GM12864 (cell line): ENCODE measurements around the gene ZNF639.

Experiments used
- DNase-seq: peaks from one replicate; pipeline ENCODE4 v3.0.0-alpha.2; 2011; ENCODE audit warnings: low read depth
- H3K4me3 ChIP-seq: 2 replicates; pipeline ENCODE4 v1.5.1; 2011; ENCODE audit warnings: mild to moderate bottlenecking, low read depth, low read length, control low read depth
- TF ChIP-seq, protein P1 (sequence below): IDR thresholded peaks from 2 replicates; pipeline ENCODE4 v1.5.1; 2011; ENCODE audit warnings: low read depth, mild to moderate bottlenecking, moderate library complexity, low read length, control low read depth, inconsistent platforms; ENCODE audit errors: missing control alignments

The ZNF639 gene

DNA sequence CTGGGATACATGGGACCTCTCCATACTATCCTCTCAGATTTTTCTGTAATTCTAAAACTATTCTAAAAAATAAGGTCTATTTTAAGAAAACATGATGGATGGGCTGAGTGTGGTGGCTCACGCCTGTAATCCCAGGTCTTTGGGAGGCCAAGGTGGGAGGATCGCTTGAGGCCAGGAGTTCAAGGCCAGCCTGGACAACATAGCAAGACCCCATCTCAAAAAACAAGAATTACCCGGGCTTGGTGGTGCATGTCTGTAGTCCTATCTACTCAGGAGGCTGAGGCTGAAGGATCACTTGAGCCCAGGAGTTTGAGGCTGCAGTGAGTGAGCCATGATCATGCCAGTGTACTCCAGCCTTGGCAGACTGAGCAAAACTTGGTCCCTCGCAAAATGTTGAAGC, 9.4 kb downstream of the ZNF639 start:
- no peak overlapping the region for H3K4me3 ChIP-seq
- TF ChIP-seq, protein P1, sequence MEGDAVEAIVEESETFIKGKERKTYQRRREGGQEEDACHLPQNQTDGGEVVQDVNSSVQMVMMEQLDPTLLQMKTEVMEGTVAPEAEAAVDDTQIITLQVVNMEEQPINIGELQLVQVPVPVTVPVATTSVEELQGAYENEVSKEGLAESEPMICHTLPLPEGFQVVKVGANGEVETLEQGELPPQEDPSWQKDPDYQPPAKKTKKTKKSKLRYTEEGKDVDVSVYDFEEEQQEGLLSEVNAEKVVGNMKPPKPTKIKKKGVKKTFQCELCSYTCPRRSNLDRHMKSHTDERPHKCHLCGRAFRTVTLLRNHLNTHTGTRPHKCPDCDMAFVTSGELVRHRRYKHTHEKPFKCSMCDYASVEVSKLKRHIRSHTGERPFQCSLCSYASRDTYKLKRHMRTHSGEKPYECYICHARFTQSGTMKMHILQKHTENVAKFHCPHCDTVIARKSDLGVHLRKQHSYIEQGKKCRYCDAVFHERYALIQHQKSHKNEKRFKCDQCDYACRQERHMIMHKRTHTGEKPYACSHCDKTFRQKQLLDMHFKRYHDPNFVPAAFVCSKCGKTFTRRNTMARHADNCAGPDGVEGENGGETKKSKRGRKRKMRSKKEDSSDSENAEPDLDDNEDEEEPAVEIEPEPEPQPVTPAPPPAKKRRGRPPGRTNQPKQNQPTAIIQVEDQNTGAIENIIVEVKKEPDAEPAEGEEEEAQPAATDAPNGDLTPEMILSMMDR, result no peak
- no peak for DNase-seq

- no peak overlapping the region for H3K4me3 ChIP-seq
- DNase-seq, result no peak
- TF ChIP-seq, protein P1, result no peak
Measured at GRCh38 chr3:179333084-179333483, 10.3 kb downstream of the ZNF639 start.

DNA sequence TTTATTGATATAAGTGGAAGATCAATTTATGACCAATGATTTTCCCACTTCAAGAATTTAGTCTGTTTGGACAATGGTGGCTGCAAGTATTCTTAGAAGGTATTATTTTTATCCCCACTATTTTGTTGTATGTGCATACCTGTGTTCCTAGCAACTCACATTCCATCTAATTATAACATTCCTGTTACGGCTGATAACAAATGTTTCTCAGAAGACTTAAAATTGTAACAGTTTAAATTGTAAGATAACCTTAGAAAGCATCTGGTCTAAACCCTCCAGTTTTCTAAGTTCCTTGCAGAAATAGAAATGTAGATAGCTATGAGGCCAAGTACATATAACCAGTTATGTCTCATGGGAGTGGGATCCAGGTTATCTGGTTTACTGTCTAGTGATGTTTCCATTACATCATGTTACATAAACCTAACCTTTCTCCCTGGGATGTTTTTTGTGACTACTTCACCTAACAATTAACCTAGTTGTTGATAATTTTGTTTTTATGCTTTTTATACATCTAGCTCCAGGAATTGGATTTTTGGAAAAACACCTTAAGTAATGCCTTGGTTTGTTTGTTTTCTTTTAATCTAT, 13.6 kb downstream of the ZNF639 start:
- TF ChIP-seq, protein P1, result no peak
- DNase-seq, result no peak
- H3K4me3 ChIP-seq, result no peak overlapping the region

DNA sequence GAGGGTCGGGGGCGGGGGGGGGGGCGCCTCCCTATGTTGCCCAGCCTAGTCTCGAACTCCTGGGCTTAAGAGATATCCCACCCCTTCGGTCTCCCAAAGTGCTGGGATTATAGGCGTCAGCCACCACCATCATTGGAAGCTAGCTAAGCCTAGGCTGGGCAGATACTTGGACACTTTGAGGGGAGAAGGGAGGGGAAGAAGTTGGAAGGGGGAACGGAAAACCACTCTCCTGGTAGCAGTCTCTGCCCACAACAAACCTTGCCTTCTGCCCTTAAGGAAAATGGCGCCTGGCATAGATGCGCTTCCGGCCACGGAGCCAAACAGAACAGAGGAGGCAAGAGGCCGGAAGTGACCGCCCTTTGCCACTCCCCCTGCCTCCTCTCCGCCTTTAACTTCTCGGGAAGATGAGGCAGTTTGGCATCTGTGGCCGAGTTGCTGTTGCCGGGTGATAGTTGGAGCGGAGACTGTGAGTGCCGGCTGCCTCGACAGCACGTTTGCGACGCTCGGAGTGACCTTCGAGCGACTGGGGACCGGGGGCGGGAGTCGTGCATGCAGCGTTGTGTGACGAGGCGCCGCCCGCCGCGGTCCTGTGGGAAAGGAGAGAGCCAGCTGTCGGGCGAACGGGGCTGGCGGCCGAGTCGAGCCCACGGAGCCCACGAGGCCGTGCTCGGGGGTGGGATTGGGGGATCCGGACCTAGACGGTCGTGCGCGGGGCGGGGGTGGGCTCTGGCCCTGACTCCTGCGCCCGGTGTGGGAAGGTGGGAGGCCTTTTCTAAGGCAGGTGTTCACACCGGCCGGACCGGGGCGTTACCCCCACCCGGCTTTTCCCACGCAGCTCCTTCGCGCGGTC, 24.7 kb downstream of the ZNF639 start, which contains the start of gene MFN1:
Gene MFN1 (plus strand): TSS at position 365 of the 850 bp plus-strand sequence. CDS start 1,143 bp downstream, outside the sequence.
- peak; percentile 87 for DNase-seq
- peak within 1 kb of the TSS; percentile 98 for H3K4me3 ChIP-seq

GRCh38 chr3:179348325-179349013, 25.6 kb downstream of the ZNF639 start:
- DNase-seq, result peak; percentile 73
- TF ChIP-seq, protein P1, result no peak
- H3K4me3 ChIP-seq, result peak overlapping the region; percentile 98

More for the DNA sequence above, 24.7 kb downstream of the ZNF639 start, which contains the start of gene MFN1:
- TF ChIP-seq, protein P1, result no peak

DNA sequence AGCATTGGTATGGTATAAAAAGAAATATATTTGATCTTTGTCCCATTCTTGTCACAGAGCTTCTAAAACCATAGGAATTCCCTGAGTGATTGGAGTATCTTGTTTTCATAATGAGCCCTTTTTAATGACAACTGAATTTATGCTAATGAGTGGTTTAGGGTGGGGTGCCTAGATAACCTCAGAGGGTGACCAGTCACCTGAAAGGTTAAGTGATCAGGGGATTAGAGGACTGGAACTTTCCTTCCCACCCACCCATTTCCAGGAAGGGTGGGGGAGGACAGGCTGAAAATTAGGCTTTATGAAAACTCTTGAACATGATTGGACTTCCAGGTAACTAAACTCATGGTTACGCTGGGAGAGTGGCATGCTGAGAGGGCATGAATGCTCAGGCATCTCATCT, 33.2 kb downstream of the ZNF639 start:
- H3K4me3 ChIP-seq, result no peak overlapping the region
- TF ChIP-seq, protein P1, result no peak
- DNase-seq, result no peak
